DMS 273 treated with DMSO at 0.1 percent for 48 hours (cell line): ENCODE results near the gene SSMEM1.
"Not testable (repeated sequence)": the region's sequence is repeated elsewhere in the genome, so short reads cannot be mapped to it uniquely, and the experiment has no call there.

ENCODE experiments used
- DNase-seq: peaks from one replicate; lab custom pipeline; 2025; lab: John Stamatoyannopoulos, UW

Gene SSMEM1

GRCh38 chr7:130249626-130250025 is 42.0 kb downstream of the SSMEM1 start:
- DNase-seq = not testable (repeated sequence)

- DNase-seq = no peak
These were observed 46.9 kb downstream of the SSMEM1 start for GRCh38 chr7:130254555-130254954.

- DNase-seq = no peak
These were observed 49.0 kb downstream of the SSMEM1 start for GRCh38 chr7:130256704-130257103.

- no peak for DNase-seq
These were observed 50.9 kb downstream of the SSMEM1 start for GRCh38 chr7:130258494-130259078.

- DNase-seq = no peak
These were observed 54.8 kb downstream of the SSMEM1 start for GRCh38 chr7:130262448-130262847.

- no peak for DNase-seq
These were observed 55.5 kb downstream of the SSMEM1 start for GRCh38 chr7:130263130-130263529.
